Activated CD4-positive, alpha-beta memory T cell treated with anti-CD3 and anti-CD28 coated beads, Interleukin-2, amount 10 ng/mL, durations not matched to agents 7 days and 5 days (primary cell): Measurements from ENCODE around the gene EHBP1L1. TPM values are rescaled to one million over a fixed set of nuclear protein-coding genes. Genes with fewer than 3 reads are reported as not detected.

Experiments
- CTCF ChIA-PET: fragments of 350-600 bp; sonication (Branson Sonifier 250); formaldehyde crosslinking; loops from one replicate; lab custom pipeline; 2021; ENCODE audit warnings: antibody characterized with exemption, inconsistent platforms; lab: Charles Lee
- POLR2A ChIA-PET: fragments of 350-600 bp; sonication (Branson Sonifier 250); formaldehyde crosslinking; loops from one replicate; lab custom pipeline; 2021; ENCODE audit warnings: antibody characterized with exemption; lab: Charles Lee
- DNase-seq: peaks from one replicate; pipeline ENCODE4 v3.0.0-alpha.2; 2020
- H3K27ac Mint-ChIP-seq: one replicate; pipeline ENCODE4 v1.8.0; 2021; ENCODE audit warnings: mild to moderate bottlenecking, mixed read lengths
- H3K27me3 Mint-ChIP-seq: one replicate; pipeline ENCODE4 v1.8.0; 2021; ENCODE audit warnings: mixed read lengths
- H3K36me3 Mint-ChIP-seq: one replicate; pipeline ENCODE4 v1.8.0; 2021; ENCODE audit warnings: low read depth, mixed read lengths
- H3K4me1 Mint-ChIP-seq: one replicate; pipeline ENCODE4 v1.8.0; 2021; ENCODE audit warnings: mixed read lengths
- H3K4me3 Mint-ChIP-seq: one replicate; pipeline ENCODE4 v1.8.0; 2021; ENCODE audit warnings: mild to moderate bottlenecking, mixed read lengths
- H3K9me3 Mint-ChIP-seq: one replicate; pipeline ENCODE4 v1.8.0; 2021; ENCODE audit warnings: mixed read lengths
- total RNA-seq, 2 experiments: library from RNA; stranded (reverse); gene quantifications; one replicate each; pipeline ENCODE4 v1.2.3, GENCODE V29; 2021

Gene EHBP1L1
- total RNA-seq, 2 experiments from 2014 or later, result 118 to 119 TPM

DNA sequence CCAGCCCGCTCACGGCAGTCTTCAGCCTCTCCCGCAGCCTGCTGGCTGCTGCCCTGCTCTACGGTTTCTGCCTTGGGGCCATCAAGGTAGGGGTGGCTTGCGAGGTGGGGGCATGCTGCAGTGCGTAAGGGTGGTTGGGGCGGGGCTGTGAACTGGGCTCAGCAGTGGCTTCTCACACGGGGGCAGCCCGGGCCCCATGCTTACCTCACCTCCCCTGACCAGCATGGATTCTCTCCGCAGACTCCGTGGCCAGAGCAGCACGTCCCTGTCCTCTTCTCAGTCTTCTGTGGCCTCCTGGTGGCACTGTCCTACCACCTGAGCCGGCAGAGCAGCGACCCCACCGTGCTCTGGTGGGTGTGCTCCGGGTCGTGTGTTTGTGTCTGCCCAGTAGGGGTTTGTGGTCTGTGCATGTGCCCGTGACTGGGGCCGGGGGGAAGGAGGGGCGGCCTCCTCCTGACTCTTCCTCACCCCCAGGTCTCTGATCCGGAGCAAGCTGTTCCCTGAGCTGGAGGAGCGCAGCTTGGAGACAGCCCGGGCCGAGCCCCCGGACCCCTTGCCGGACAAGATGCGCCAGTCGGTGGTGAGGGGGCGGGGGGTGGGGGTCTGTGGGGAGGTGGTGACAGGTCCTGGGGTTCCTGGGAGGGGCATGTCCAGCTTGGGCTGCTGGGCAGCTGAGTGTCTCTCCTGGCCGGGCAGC, 49.2 kb downstream of the EHBP1L1 start:
- peaks cover 5% of the 10 kb centered on the region for H3K4me1 Mint-ChIP-seq
- H3K9me3 Mint-ChIP-seq, result no peaks in the 10 kb centered on the region
- H3K27ac Mint-ChIP-seq, result no peak overlapping the region
- H3K36me3 Mint-ChIP-seq, result peaks cover 45% of the 10 kb centered on the region
- CTCF ChIA-PET, result interaction anchor here (0.8 to 2.2 kb wide), 7 partner anchors 8 to 148 kb away, joined by 3 to 9 read pairs (median 5); partner anchors contain the start of genes RELA and SIPA1
- no peaks in the 10 kb centered on the region for H3K27me3 Mint-ChIP-seq
- POLR2A ChIA-PET, result interaction anchor here (0.6 to 1.7 kb wide), 6 partner anchors 7 to 38 kb away, joined by 3 to 6 read pairs (median 4); partner anchors contain the start of genes RELA and SIPA1
- DNase-seq, result no peak
- H3K4me3 Mint-ChIP-seq, result no peak overlapping the region

DNA sequence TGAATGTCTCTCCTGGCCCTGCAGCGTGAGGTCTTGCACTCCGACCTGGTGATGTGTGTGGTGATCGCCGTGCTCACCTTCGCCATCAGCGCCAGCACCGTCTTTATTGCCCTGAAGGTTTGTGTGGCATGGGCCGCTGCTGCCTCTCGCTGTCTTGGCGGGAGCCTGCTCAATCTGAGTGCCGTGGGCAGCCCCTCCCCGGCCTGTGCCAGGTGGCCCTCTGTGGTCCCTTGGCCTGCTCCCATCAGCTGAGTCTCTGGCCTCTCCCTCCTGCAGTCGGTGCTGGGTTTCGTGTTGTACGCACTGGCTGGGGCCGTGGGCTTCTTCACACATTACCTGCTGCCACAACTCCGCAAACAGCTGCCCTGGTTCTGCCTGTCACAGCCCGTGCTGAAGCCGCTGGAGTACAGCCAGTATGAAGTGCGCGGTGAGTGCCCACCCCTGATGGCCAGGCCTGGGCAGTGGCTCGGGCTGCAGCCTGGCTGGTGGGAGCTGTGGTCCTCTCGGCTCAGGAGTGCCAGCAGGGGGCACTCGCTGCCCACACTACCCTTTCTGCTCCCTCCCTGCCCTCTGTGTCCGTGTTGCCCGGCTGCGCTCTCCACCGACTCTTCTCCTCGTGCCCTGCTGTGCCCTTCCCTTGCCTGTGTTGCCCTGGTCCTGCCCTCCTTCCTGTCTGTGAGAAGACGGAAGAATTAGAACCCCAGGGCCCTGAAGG, 49.9 kb downstream of the EHBP1L1 start:
- Mint-ChIP-seq H3K9me3 (no peaks in the 10 kb centered on the region), H3K4me1 (peaks cover 5% of the 10 kb centered on the region), H3K36me3 (peaks cover 49% of the 10 kb centered on the region), H3K27ac (no peak overlapping the region), H3K27me3 (no peaks in the 10 kb centered on the region), H3K4me3 (no peak overlapping the region)
- POLR2A ChIA-PET, result interaction anchor here (0.6 to 1.7 kb wide), 5 partner anchors 9 to 37 kb away, joined by 3 to 6 read pairs (median 4); partner anchors contain the start of genes RELA and SIPA1
- CTCF ChIA-PET, result interaction anchor here (0.8 to 2.2 kb wide), 10 partner anchors 9 to 147 kb away, joined by 3 to 9 read pairs (median 4); partner anchors contain the start of genes RELA and SIPA1
- peak; percentile 64 for DNase-seq

DNA sequence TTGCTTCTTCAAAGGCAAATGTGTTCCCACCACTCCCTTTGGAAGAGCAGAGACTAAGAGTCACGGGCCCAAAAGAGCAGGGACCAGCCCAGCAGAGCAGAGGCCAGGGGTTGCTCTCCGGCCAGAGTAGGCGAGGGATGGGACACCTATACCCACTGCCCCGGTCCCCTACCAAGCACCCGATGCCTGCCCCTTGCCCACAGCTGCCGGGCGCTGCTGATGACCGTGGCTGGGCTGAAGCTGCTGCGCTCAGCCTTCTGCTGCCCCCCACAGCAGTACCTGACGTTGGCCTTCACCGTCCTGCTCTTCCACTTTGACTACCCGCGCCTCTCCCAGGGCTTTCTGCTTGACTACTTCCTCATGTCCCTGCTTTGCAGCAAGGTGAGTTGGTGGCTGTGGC, 51.3 kb downstream of the EHBP1L1 start:
- H3K4me3 Mint-ChIP-seq, result no peak overlapping the region

DNA sequence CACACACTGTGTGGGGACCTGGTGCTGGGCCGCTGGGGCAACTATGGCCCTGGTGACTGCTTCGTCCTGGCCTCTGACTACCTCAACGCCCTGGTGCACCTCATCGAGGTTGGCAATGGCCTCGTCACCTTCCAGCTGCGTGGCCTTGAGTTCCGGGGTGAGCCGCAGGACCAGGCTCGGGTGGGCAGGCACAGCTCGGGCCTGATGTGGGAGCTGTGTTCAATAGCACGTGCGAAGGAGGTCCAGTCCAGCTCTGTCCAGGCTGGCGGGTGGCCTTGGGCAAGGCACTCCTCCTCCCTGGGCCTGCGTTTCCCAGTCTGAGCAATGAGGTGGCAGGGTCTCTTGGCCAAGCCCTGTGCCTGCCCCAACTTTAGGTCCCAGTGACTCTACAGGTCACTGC, 53.7 kb downstream of the EHBP1L1 start:
- Mint-ChIP-seq H3K27ac (no peak overlapping the region), H3K36me3 (peaks cover 40% of the 10 kb centered on the region), H3K27me3 (no peaks in the 10 kb centered on the region), H3K4me1 (peaks cover 18% of the 10 kb centered on the region), H3K9me3 (no peaks in the 10 kb centered on the region), H3K4me3 (no peak overlapping the region)
- DNase-seq, result no peak
- CTCF ChIA-PET, result no interaction called here
- POLR2A ChIA-PET, result interaction anchor here (1.4 kb wide), 1 partner anchor 9 kb away, joined by 6 read pairs; the partner anchor contains the start of gene SIPA1

More for the DNA sequence above, 51.3 kb downstream of the EHBP1L1 start:
- Mint-ChIP-seq H3K27me3 (no peaks in the 10 kb centered on the region), H3K27ac (no peak overlapping the region), H3K4me1 (peaks cover 4% of the 10 kb centered on the region), H3K9me3 (no peaks in the 10 kb centered on the region), H3K36me3 (peaks cover 49% of the 10 kb centered on the region)
- POLR2A ChIA-PET, result interaction anchor here (1.2 kb wide), 1 partner anchor 13 kb away, joined by 4 read pairs; no protein-coding TSS in a partner anchor
- DNase-seq, result no peak
- CTCF ChIA-PET, result interaction anchor here (1.1 to 2.2 kb wide), 2 partner anchors 10 to 62 kb away, joined by 3 to 7 read pairs; no protein-coding TSS in a partner anchor

DNA sequence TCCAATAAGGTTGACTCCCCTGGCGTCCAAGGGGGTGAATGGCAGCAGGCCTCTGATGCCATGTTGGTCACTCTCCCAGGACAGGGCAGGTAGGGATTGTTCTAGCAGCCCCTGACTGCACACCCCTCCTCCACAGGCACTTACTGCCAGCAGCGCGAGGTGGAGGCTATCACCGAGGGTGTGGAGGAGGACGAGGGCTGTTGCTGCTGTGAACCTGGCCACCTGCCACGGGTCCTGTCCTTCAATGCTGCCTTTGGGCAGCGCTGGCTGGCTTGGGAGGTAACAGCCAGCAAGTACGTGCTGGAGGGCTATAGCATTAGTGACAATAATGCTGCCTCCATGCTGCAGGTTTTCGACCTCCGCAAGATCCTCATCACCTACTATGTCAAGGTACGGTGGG, 54.4 kb downstream of the EHBP1L1 start:
- no peak for DNase-seq
- Mint-ChIP-seq H3K36me3 (peaks cover 46% of the 10 kb centered on the region), H3K27me3 (no peaks in the 10 kb centered on the region), H3K9me3 (no peaks in the 10 kb centered on the region), H3K4me3 (no peak overlapping the region), H3K4me1 (peaks cover 24% of the 10 kb centered on the region), H3K27ac (no peak overlapping the region)
- ChIA-PET POLR2A (interaction anchor here (1.2 kb wide), 1 partner anchor 15 kb away, joined by 5 read pairs; no protein-coding TSS in a partner anchor), CTCF (no interaction called here)

DNA sequence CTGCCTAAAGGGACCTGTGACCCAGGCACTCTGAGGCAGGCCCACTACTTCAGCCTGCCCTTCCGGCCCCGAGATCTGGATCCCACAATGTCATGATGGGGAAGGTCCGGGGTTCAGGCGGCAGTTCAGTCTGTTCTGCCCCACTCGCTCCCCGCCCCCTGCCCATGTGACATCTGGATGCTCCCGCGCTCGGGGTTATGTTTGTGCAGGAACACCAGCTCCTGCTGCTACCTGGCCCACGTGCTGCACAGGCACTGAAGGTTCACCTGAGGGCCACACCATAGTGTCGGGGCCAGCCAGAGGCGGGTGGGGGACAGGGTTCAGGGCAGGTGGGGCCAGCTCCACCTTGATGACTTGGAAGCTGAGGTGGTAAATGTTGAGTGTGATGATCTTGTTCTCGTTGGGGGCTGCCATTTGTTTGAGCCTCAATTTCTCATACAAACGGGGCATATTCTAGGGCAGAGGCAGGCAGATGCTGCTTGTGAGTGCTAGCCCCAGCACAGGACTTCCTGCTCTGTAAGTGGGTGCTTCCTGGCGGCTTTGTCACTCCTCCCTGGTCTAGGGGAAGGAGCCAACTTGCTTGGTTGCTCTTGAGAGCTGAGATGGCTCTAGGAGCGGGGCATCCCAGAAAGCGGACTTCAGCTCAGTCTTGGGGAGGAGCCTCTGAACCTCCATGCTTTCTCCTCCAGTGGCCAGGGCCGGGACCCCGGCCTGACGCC, 57.7 kb downstream of the EHBP1L1 start:
- H3K4me3 Mint-ChIP-seq, result no peak overlapping the region
- H3K9me3 Mint-ChIP-seq, result no peaks in the 10 kb centered on the region
- peaks cover 46% of the 10 kb centered on the region for H3K36me3 Mint-ChIP-seq
- POLR2A ChIA-PET, result interaction anchor here (1.1 to 2.4 kb wide), 5 partner anchors 17 to 24 kb away, joined by 3 to 11 read pairs (median 5); partner anchors contain the start of genes MAP3K11 and PCNX3
- peak overlapping the region; percentile 74 for H3K27ac Mint-ChIP-seq
- H3K4me1 Mint-ChIP-seq, result peaks cover 34% of the 10 kb centered on the region
- DNase-seq, result no peak
- CTCF ChIA-PET, result no interaction called here
- no peaks in the 10 kb centered on the region for H3K27me3 Mint-ChIP-seq

DNA sequence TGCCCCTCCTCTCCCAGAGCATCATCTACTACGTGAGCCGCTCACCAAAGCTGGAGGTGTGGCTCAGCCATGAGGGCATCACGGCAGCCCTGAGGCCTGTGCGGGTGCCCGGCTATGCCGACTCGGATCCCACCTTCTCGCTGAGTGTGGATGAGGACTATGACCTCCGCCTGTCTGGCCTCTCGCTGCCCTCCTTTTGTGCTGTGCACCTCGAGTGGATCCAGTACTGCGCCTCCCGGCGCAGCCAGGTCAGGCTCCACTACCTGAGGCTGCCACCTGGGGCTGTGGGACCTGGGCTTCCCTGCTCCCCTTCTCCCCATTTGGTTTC, 58.2 kb downstream of the EHBP1L1 start:
- ChIA-PET CTCF (no interaction called here), POLR2A (interaction anchor here (1.4 to 2.4 kb wide), 3 partner anchors 17 to 20 kb away, joined by 5 to 11 read pairs (median 10); partner anchors contain the start of genes MAP3K11 and PCNX3)
- Mint-ChIP-seq H3K27me3 (no peaks in the 10 kb centered on the region), H3K27ac (peak overlapping the region; percentile 74), H3K36me3 (peaks cover 50% of the 10 kb centered on the region), H3K4me1 (peaks cover 39% of the 10 kb centered on the region), H3K9me3 (no peaks in the 10 kb centered on the region), H3K4me3 (no peak overlapping the region)
- DNase-seq, result no peak

DNA sequence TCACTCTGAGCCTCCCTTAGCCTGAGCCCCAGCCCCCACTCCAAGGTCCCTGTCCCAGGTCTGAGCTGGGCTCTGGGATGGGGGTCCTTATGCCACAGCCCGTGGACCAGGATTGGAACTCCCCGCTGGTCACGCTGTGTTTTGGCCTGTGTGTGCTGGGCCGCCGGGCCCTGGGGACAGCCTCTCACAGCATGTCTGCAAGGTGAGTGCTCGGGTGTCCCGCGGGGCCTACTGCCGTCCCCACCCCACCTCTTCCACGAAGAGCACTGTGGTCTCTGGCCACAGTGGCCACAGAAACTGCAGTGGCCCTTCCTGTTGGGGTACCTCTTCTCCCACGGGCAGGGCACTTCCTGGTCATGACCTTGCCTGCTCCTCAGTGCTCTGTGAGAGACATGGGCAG, 58.6 kb downstream of the EHBP1L1 start:
- no peak for DNase-seq
- Mint-ChIP-seq H3K4me3 (no peak overlapping the region), H3K27ac (peak overlapping the region; percentile 74), H3K36me3 (peaks cover 46% of the 10 kb centered on the region), H3K27me3 (no peaks in the 10 kb centered on the region), H3K9me3 (no peaks in the 10 kb centered on the region), H3K4me1 (peaks cover 40% of the 10 kb centered on the region)
- ChIA-PET POLR2A (interaction anchor here (2.1 to 2.4 kb wide), 2 partner anchors 20 kb away, joined by 10 to 11 read pairs; partner anchors contain the start of genes MAP3K11 and PCNX3), CTCF (no interaction called here)

DNA sequence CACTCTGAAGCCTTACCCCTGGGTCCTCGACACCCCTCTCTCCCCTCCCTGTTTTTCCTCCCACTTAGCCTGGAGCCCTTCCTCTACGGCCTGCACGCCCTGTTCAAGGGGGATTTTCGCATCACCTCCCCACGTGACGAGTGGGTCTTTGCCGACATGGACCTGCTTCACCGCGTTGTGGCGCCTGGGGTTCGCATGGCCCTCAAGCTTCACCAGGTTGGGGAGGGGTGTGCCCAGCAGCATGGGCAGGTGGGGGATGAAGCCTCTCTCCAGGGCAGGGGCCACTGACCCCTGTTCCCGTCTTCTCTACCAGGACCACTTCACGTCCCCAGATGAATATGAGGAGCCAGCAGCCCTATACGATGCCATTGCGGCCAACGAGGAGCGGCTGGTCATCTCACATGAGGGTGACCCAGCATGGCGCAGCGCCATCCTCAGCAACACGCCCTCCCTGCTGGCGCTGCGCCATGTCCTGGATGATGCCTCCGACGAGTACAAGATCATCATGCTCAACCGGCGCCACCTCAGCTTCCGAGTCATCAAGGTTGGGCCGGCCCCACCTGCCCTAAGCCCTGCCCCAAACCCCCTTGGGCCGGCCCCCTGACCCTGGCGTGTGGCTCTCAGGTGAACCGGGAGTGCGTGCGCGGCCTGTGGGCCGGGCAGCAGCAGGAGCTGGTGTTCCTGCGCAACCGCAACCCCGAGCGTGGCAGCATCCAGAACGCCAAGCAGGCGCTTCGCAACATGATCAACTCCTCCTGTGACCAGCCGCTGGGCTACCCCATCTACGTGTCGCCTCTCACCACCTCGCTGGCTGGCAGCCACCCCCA, 59.3 kb downstream of the EHBP1L1 start:
- POLR2A ChIA-PET, result interaction anchor here (1.1 kb wide), 1 partner anchor 12 kb away, joined by 4 read pairs; no protein-coding TSS in a partner anchor
- H3K4me1 Mint-ChIP-seq, result peaks cover 47% of the 10 kb centered on the region
- H3K27me3 Mint-ChIP-seq, result no peaks in the 10 kb centered on the region
- no peaks in the 10 kb centered on the region for H3K9me3 Mint-ChIP-seq
- peak overlapping the region; percentile 74 for H3K27ac Mint-ChIP-seq
- no peak overlapping the region for H3K4me3 Mint-ChIP-seq
- no peak for DNase-seq
- CTCF ChIA-PET, result interaction anchor here (0.9 kb wide), 1 partner anchor 250 kb away, joined by 3 read pairs; no protein-coding TSS in a partner anchor
- H3K36me3 Mint-ChIP-seq, result peaks cover 49% of the 10 kb centered on the region

DNA sequence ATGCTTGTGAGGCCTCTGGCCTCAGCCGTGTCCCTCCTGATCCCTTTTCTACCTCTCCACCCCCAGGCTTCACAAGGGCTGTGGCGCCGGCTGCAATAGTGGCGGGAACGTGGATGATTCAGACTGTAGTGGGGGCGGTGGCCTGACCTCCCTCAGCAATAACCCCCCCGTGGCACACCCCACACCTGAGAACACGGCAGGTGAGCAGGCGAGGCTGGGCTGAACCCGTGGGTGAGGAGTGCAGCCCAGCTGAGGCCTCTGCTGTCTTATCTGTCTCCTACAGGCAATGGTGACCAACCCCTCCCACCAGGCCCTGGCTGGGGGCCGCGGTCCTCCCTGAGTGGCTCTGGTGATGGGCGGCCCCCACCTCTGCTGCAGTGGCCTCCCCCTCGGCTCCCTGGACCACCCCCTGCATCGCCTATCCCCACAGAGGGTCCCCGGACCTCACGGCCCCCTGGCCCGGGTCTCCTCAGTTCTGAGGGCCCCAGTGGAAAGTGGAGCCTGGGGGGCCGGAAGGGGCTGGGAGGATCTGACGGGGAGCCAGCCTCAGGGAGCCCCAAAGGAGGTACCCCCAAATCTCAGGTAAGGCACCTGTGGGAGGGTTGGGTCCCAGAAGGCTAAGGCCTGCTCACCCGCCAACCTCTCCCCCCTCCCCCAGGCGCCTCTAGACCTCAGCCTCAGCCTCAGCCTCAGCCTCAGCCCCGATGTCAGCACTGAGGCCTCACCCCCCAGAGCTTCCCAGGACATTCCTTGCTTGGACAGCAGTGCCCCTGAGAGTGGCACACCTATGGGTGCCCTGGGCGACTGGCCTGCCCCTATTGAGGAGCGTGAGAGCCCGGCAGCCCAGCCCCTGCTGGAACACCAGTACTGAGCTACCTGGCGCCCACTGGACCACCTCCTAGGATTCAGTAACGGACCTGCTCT, 60.5 kb downstream of the EHBP1L1 start:
- Mint-ChIP-seq H3K27ac (peak overlapping the region; percentile 62), H3K4me3 (peak overlapping the region; percentile 57), H3K27me3 (no peaks in the 10 kb centered on the region), H3K4me1 (peaks cover 56% of the 10 kb centered on the region), H3K36me3 (peaks cover 54% of the 10 kb centered on the region), H3K9me3 (no peaks in the 10 kb centered on the region)
- no peak for DNase-seq
- CTCF ChIA-PET, result interaction anchor here (0.9 kb wide), 1 partner anchor 248 kb away, joined by 3 read pairs; no protein-coding TSS in a partner anchor
- POLR2A ChIA-PET, result interaction anchor here (0.6 to 6.8 kb wide), 3 partner anchors 13 to 31 kb away, joined by 3 to 82 read pairs (median 4); partner anchors contain the start of genes MAP3K11 and PCNX3
